A673 (cell line): ENCODE results near the gene ZFYVE28. TPM values are rescaled to one million over a fixed set of nuclear protein-coding genes. Genes with fewer than 3 reads are reported as not detected.

Experiments
- BruUV-seq: library from RNA; stranded (reverse); fragments of 400-500 nt; replicated peaks from 2 replicates; lab custom pipeline; 2021; lab: Mats Ljungman, UMichigan
- CTCF ChIA-PET: fragments of 300-600 bp; sonication (Branson Sonifier 250); formaldehyde crosslinking; loops from one replicate; lab custom pipeline; 2022; ENCODE audit warnings: antibody characterized with exemption; lab: Charles Lee
- POLR2A ChIA-PET: fragments of 300-600 bp; sonication (Branson Sonifier 250); formaldehyde crosslinking; loops from one replicate; lab custom pipeline; 2022; ENCODE audit warnings: antibody characterized with exemption; ENCODE audit not compliant: low non-redundant PET; lab: Charles Lee
- DNase-seq: peaks from one replicate; pipeline ENCODE4 v3.0.0-alpha.2; 2015; ENCODE audit warnings: low spot score
- H3K27ac ChIP-seq: fragments of 200-600 bp; sonication (generic); 2 replicates; pipeline ENCODE4 v1.5.1; 2016; ENCODE audit warnings: mixed run types, low read depth, mild to moderate bottlenecking, mixed read lengths, antibody characterized with exemption, low read length; ENCODE audit not compliant: poor library complexity, severe bottlenecking
- H3K27me3 ChIP-seq: fragments of 200-600 bp; sonication (generic); replicated peaks from 2 replicates; pipeline ENCODE4 v1.6.1; 2017; ENCODE audit warnings: mixed run types, low read depth, mild to moderate bottlenecking, mixed read lengths, antibody characterized with exemption, low read length; ENCODE audit not compliant: insufficient read depth, poor library complexity
- H3K36me3 ChIP-seq: fragments of 200-600 bp; sonication (generic); 2 replicates; pipeline ENCODE4 v1.6.1; 2016; ENCODE audit warnings: mixed run types, mild to moderate bottlenecking, mixed read lengths, antibody characterized with exemption, low read length; ENCODE audit not compliant: insufficient read depth, poor library complexity, severe bottlenecking
- H3K4me1 ChIP-seq: fragments of 200-600 bp; sonication (generic); 2 replicates; pipeline ENCODE4 v1.6.1; 2017; ENCODE audit warnings: mixed run types, mild to moderate bottlenecking, mixed read lengths, antibody characterized with exemption, low read length; ENCODE audit not compliant: insufficient read depth, poor library complexity, severe bottlenecking
- H3K4me3 ChIP-seq: fragments of 200-600 bp; sonication (generic); 2 replicates; pipeline ENCODE4 v1.5.1; 2016; ENCODE audit warnings: low read depth, mixed run types, mild to moderate bottlenecking, mixed read lengths, low read length; ENCODE audit not compliant: poor library complexity, severe bottlenecking
- H3K9me3 ChIP-seq: fragments of 200-600 bp; sonication (generic); 2 replicates; pipeline ENCODE4 v1.6.1; 2016; ENCODE audit warnings: mixed run types, low read depth, mild to moderate bottlenecking, mixed read lengths, antibody characterized with exemption, low read length; ENCODE audit not compliant: poor library complexity, severe bottlenecking
- CTCF ChIP-seq: fragments of 300-800, 200-600 bp; sonication (generic); conservative IDR thresholded peaks from 2 replicates; pipeline ENCODE4 v1.5.1; 2017; ENCODE audit warnings: low read depth, mild to moderate bottlenecking, antibody characterized with exemption, low read length, moderate library complexity, mixed read lengths
- EZH2 ChIP-seq: fragments of 200-600 bp; sonication (generic); IDR thresholded peaks from 2 replicates; pipeline ENCODE4 v1.6.1; 2017; ENCODE audit warnings: borderline replicate concordance, low read depth, mild to moderate bottlenecking, mixed read lengths, antibody characterized with exemption, low read length; ENCODE audit not compliant: poor library complexity, severe bottlenecking
- intact Hi-C: fragments of 100-400 bp; cut with micrococcal nuclease; formaldehyde crosslinking; loops from one replicate; pipeline ENCODE4 v1.10.0; 2022; ENCODE audit not compliant: unreplicated experiment
- total RNA-seq: library from RNA; stranded (reverse); gene quantifications from 2 replicates; pipeline ENCODE4 v1.2.3, GENCODE V29; 2021

ZFYVE28 gene
- total RNA-seq, 1 experiment from 2014 or later: 8.6 TPM

GRCh38 chr4:2399631-2400190 lies 18.7 kb downstream of the ZFYVE28 start:
- TF ChIP-seq CTCF (no peak), EZH2 (no peak)
- CTCF ChIA-PET: no interaction called here
- intact Hi-C loops: no loop called here
- no TSS peak for BruUV-seq
- Histone ChIP-seq H3K27me3 (no peaks in the 10 kb centered on the region), H3K36me3 (no peaks in the 10 kb centered on the region), H3K4me1 (peaks cover 12% of the 10 kb centered on the region), H3K9me3 (no peaks in the 10 kb centered on the region), H3K4me3 (no peak overlapping the region), H3K27ac (no peak overlapping the region)
- POLR2A ChIA-PET: interaction anchor here (0.6 kb wide), 1 partner anchor 26 kb away, joined by 3 read pairs; no protein-coding TSS in a partner anchor
- DNase-seq: no peak

DNA sequence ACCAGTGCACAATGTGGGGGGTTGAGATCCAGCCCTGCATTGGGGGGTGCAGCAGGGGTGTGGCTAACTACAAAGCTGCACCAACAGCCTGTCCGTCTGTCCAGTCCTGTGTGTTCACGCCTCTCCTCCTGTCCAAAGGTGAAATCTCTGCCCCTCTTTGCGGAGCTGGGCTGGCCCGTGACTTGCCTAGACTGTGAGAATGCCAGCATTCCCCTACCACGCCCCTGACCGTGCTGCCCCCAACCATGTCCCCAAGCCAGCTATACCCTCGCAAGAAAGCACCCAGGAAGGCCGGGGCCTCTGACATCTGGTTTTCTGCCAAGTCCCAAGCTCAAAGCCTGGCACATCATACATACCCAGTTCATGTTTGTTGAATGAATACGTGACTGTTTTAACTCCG lies 19.2 kb downstream of the ZFYVE28 start:
- POLR2A ChIA-PET: interaction anchor here (0.6 kb wide), 1 partner anchor 25 kb away, joined by 3 read pairs; no protein-coding TSS in a partner anchor
- BruUV-seq: no TSS peak
- intact Hi-C loops: no loop called here
- TF ChIP-seq CTCF (no peak), EZH2 (no peak)
- H3K27ac ChIP-seq: no peak overlapping the region
- H3K36me3 ChIP-seq: no peaks in the 10 kb centered on the region
- CTCF ChIA-PET: no interaction called here
- no peak overlapping the region for H3K4me3 ChIP-seq
- no peaks in the 10 kb centered on the region for H3K9me3 ChIP-seq
- no peaks in the 10 kb centered on the region for H3K27me3 ChIP-seq
- H3K4me1 ChIP-seq: peaks cover 13% of the 10 kb centered on the region
- DNase-seq: no peak

GRCh38 chr4:2397596-2398379 lies 20.7 kb downstream of the ZFYVE28 start:
- no peaks in the 10 kb centered on the region for H3K9me3 ChIP-seq
- POLR2A ChIA-PET: no interaction called here
- peaks cover 23% of the 10 kb centered on the region for H3K4me1 ChIP-seq
- CTCF ChIA-PET: no interaction called here
- H3K4me3 ChIP-seq: no peak overlapping the region
- DNase-seq: no peak
- intact Hi-C loops: no loop called here
- TF ChIP-seq EZH2 (no peak), CTCF (no peak)
- no TSS peak for BruUV-seq
- H3K36me3 ChIP-seq: no peaks in the 10 kb centered on the region
- no peak overlapping the region for H3K27ac ChIP-seq
- no peaks in the 10 kb centered on the region for H3K27me3 ChIP-seq
